ENCODE measurements around the gene DMRT1.

The DMRT1 gene

DNA sequence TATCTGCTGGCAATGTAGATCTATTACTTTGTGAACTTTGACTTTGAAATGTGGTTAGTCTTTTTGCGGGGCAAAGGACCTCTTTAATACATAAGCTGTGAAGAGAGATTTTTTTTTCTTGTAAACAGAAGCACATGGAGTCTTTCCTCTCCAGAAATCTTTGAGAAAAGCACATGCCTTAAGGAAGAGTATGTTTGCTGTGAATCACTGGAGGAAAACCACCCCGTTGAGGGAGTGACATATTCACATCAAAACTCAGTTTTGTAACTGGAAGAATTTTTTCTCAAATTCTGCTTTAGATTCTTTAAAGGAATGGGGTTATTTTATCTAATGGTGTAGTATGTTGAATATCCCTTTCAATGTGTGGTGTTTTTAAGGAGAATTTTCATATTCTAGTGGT lies 138.5 kb downstream of the DMRT1 start:
- TF ChIP-seq POLR2AphosphoS5 (IDR thresholded peaks at IDR 0.05; ENCODE audit: low read depth, low read length): no peak
- no peak for TF ChIP-seq TAF1 (IDR thresholded peaks at IDR 0.05; ENCODE audit: borderline replicate concordance, insufficient read depth, low read length)
- TF ChIP-seq SIN3A (IDR thresholded peaks at IDR 0.05; ENCODE audit: borderline replicate concordance, insufficient read depth, low read length): no peak
- TF ChIP-seq FOXP2 (optimal IDR thresholded peaks at IDR 0.05; ENCODE audit: borderline replicate concordance, extremely low read depth, extremely low read length, insufficient read depth): no peak

- no peak for TF ChIP-seq REST (IDR thresholded peaks at IDR 0.05; ENCODE audit: insufficient read depth in 1 of 2, low read depth in 2 of 2, low read length in 2 of 2)
- no peak for TF ChIP-seq TAF1 (IDR thresholded peaks at IDR 0.05; ENCODE audit: borderline replicate concordance, insufficient read depth, low read length)
- no peak for TF ChIP-seq POLR2AphosphoS5 (IDR thresholded peaks at IDR 0.05; ENCODE audit: low read depth, low read length)
- TF ChIP-seq SIN3A (IDR thresholded peaks at IDR 0.05; ENCODE audit: borderline replicate concordance, insufficient read depth, low read length): no peak
- TF ChIP-seq FOXP2 (optimal IDR thresholded peaks at IDR 0.05; ENCODE audit: borderline replicate concordance, extremely low read depth, extremely low read length, insufficient read depth): no peak
Measured at GRCh38 chr9:980640-981039, 139.1 kb downstream of the DMRT1 start.

DNA sequence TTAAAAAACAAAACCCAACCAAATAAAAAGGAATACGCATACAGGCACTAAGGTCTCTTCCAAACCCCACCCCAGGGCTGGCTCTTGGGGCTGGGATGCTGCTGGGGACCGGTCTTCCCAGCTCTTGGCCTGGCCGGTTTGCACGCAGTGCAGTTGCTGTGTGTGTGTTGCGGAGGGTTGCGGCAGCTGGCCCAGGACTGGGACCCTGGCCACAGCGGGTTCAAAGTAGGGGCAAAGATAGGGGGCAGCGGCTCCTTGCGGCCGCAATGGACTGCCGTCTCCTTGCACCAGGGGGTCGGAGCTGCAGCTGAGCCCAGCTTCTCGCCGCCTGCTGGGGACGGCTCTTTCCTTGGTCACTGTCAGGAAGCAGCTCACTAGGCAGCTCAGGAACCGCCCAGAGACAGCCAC lies 140.0 kb downstream of the DMRT1 start:
- no peak for TF ChIP-seq REST (IDR thresholded peaks at IDR 0.05; ENCODE audit: insufficient read depth in 1 of 2, low read depth in 2 of 2, low read length in 2 of 2)
- TF ChIP-seq SIN3A (IDR thresholded peaks at IDR 0.05; ENCODE audit: borderline replicate concordance, insufficient read depth, low read length): no peak
- no peak for TF ChIP-seq FOXP2 (optimal IDR thresholded peaks at IDR 0.05; ENCODE audit: borderline replicate concordance, extremely low read depth, extremely low read length, insufficient read depth)
- TF ChIP-seq TAF1 (IDR thresholded peaks at IDR 0.05; ENCODE audit: borderline replicate concordance, insufficient read depth, low read length): no peak
- TF ChIP-seq POLR2AphosphoS5 (IDR thresholded peaks at IDR 0.05; ENCODE audit: low read depth, low read length): no peak

DNA sequence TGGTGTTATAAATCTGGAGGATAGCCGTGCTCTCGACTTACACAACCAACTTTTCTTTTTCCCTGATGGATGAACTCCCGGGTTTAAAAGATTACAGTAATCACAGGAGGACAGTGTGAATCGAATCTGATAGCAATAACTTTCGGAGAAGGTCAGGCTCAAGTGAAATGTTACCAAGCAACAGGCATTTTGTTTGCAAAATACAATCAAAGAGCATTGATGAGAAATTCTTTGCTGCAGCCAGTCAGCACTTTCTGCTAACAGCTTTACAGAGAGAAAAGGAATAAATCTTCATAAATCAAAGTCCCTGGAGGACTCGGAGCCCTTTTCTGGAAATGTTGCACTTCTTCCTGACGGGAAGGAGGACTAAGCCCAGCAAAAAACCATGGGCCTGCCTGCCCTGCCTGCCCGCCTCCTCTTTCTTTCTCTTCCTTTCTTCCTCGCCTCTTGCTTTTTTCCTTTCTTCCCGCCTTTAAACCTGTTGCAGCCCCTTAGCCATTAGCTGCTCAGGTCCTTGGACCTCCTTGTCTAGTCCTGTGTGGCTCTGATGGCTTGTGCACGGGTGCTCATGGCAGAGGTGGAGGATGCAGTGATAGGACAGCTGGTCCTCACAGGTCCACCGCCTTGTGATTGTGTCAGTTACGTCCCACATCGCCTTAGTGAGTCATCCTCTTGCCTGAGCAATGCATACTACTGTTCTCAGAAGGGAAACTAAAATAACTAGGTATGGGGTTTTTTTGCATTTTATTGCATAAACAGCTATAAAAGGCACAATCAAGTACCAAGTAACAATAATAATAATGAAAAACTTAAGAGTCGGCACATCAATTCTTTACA lies 141.1 kb downstream of the DMRT1 start:
- no peak for TF ChIP-seq SIN3A (IDR thresholded peaks at IDR 0.05; ENCODE audit: borderline replicate concordance, insufficient read depth, low read length)
- TF ChIP-seq TAF1 (IDR thresholded peaks at IDR 0.05; ENCODE audit: borderline replicate concordance, insufficient read depth, low read length): no peak
- TF ChIP-seq FOXP2 (optimal IDR thresholded peaks at IDR 0.05; ENCODE audit: borderline replicate concordance, extremely low read depth, extremely low read length, insufficient read depth): no peak
- no peak for TF ChIP-seq POLR2AphosphoS5 (IDR thresholded peaks at IDR 0.05; ENCODE audit: low read depth, low read length)
- TF ChIP-seq REST (IDR thresholded peaks at IDR 0.05; ENCODE audit: insufficient read depth in 1 of 2, low read depth in 2 of 2, low read length in 2 of 2): no peak

DNA sequence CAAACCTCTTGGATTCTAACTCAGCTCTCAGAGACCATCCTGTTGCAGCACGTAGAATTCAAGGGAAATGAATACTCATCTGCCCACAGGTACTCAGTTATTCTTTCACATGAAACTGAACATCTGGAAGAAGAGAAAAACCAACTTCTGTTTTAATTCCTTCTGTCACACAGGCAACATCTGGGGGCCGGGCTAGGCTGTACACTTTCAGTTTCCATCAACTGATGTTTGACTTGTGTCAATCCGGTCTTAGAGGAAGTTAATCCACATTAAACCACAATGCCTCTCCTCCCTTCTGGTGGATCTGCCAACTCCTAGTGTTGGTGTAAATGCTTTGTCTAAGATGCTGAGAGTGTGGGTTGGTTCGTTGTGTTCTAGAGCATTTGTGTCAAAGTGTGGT lies 152.5 kb downstream of the DMRT1 start:
- TF ChIP-seq REST (IDR thresholded peaks at IDR 0.05; ENCODE audit: insufficient read depth in 1 of 2, low read depth in 2 of 2, low read length in 2 of 2) (no peak), SIN3A (IDR thresholded peaks at IDR 0.05; ENCODE audit: borderline replicate concordance, insufficient read depth, low read length) (no peak), FOXP2 (optimal IDR thresholded peaks at IDR 0.05; ENCODE audit: borderline replicate concordance, extremely low read depth, extremely low read length, insufficient read depth) (no peak), TAF1 (IDR thresholded peaks at IDR 0.05; ENCODE audit: borderline replicate concordance, insufficient read depth, low read length) (no peak), POLR2AphosphoS5 (IDR thresholded peaks at IDR 0.05; ENCODE audit: low read depth, low read length) (no peak)

Data from PFSK-1 (cell line).